Uterus (tissue), 4 donors: Measurements from ENCODE around the gene DCAF10. TPM values are rescaled to one million over a fixed set of nuclear protein-coding genes. Genes with fewer than 3 reads are reported as not detected.

Experiments
- DNase-seq, 2 donors: peaks; one replicate each; pipeline ENCODE4 v3.0.0-alpha.2; 2019 to 2020
- H3K27ac ChIP-seq, 2 donors: fragments of 200-600 bp; sonication (generic); 1 replicate in 1 of 2; 2 replicates in 1 of 2; pipeline ENCODE4 v1.5.1; 2016 to 2018
- H3K27me3 ChIP-seq, 2 donors: fragments of 200-600 bp; sonication (generic); one replicate each; pipeline ENCODE4 v1.5.1; 2018 to 2019; ENCODE audit warnings: control low read depth in 1 of 2
- H3K36me3 ChIP-seq, 2 donors: fragments of 200-600 bp; sonication (generic); one replicate each; pipeline ENCODE4 v1.5.1; 2019; ENCODE audit warnings: control low read depth in 1 of 2
- H3K4me1 ChIP-seq, 2 donors: fragments of 200-600 bp; sonication (generic); one replicate each; pipeline ENCODE4 v1.5.1; 2018 to 2019; ENCODE audit warnings: control low read depth in 1 of 2
- H3K4me3 ChIP-seq, 2 donors: fragments of 200-600 bp; sonication (generic); 1 replicate in 1 of 2; 2 replicates in 1 of 2; pipeline ENCODE4 v1.5.1; 2018 to 2019; ENCODE audit warnings: mild to moderate bottlenecking in 1 of 2
- H3K9me3 ChIP-seq, 2 donors: fragments of 200-600 bp; sonication (generic); one replicate each; pipeline ENCODE4 v1.5.1; 2019; ENCODE audit warnings: control low read depth in 1 of 2
- CTCF ChIP-seq, 4 experiments: fragments of 200-600 bp in 2 of 4; fragments of 450-650 bp in 2 of 4; sonication (generic) in 2 of 4; IDR thresholded peaks; one replicate each; pipeline ENCODE4 v1.5.1; 2016 to 2019; ENCODE audit warnings: antibody characterized with exemption in 4 of 4, mild to moderate bottlenecking in 2 of 4, moderate library complexity in 1 of 4
- POLR2A ChIP-seq, 2 donors: fragments of 450-650 bp; IDR thresholded peaks; one replicate each; pipeline ENCODE4 v1.6.1; 2016; ENCODE audit warnings: antibody characterized with exemption in 2 of 2, mild to moderate bottlenecking in 1 of 2, moderate library complexity in 1 of 2
- intact Hi-C: fragments of 100-400 bp; cut with DNase I; formaldehyde crosslinking; loops from one replicate; pipeline ENCODE4 v1.15.1; 2023; ENCODE audit warnings: low total_unique reads
- total RNA-seq, 4 donors: library from RNA; depleted of rRNA in 3 of 4; stranded (reverse); fragments of >200 nt in 3 of 4; gene quantifications; one replicate each; pipeline versions ENCODE4 v1.1.0 to v1.2.4, GENCODE V29; 2014 to 2023
- donor health status: DM: yes; HTN: yes; CAD: no.

The DCAF10 gene
- total RNA-seq, 4 donors from 2014 or later, result 10.8 to 34.8 (median 29.6) TPM

- TF ChIP-seq CTCF (IDR thresholded peaks at IDR 0.05) (no peak), POLR2A (IDR thresholded peaks at IDR 0.05) (no peak)
- intact Hi-C loops, result no loop called here
- H3K4me1 ChIP-seq, result no peaks in the 10 kb centered on the region
- H3K4me3 ChIP-seq, result no peak overlapping the region
- H3K36me3 ChIP-seq, result no peaks in the 10 kb centered on the region
- no peak overlapping the region for H3K27ac ChIP-seq
- H3K27me3 ChIP-seq, result no peaks in the 10 kb centered on the region
- no peak for DNase-seq
- no peaks in the 10 kb centered on the region for H3K9me3 ChIP-seq
These were observed 61.9 kb downstream of the DCAF10 start for GRCh38 chr9:37862530-37862929.

- no peak for TF ChIP-seq POLR2A (IDR thresholded peaks at IDR 0.05)
- TF ChIP-seq CTCF (IDR thresholded peaks at IDR 0.05), result no peak
- no peak overlapping the region for H3K4me3 ChIP-seq
- no peak for DNase-seq
- H3K36me3 ChIP-seq, result no peaks in the 10 kb centered on the region
- no peaks in the 10 kb centered on the region for H3K27me3 ChIP-seq
- intact Hi-C loops, result no loop called here
- no peak overlapping the region for H3K27ac ChIP-seq
- no peaks in the 10 kb centered on the region for H3K4me1 ChIP-seq
- no peaks in the 10 kb centered on the region for H3K9me3 ChIP-seq
These were observed 69.6 kb downstream of the DCAF10 start for GRCh38 chr9:37870081-37870798.

GRCh38 chr9:37870799-37871176, 70.2 kb downstream of the DCAF10 start:
- Histone ChIP-seq H3K36me3 (no peaks in the 10 kb centered on the region), H3K27me3 (no peaks in the 10 kb centered on the region), H3K27ac (no peak overlapping the region), H3K4me1 (no peaks in the 10 kb centered on the region), H3K9me3 (no peaks in the 10 kb centered on the region), H3K4me3 (no peak overlapping the region)
- intact Hi-C loops, result no loop called here
- DNase-seq, result no peak
- no peak for TF ChIP-seq CTCF (IDR thresholded peaks at IDR 0.05)
- no peak for TF ChIP-seq POLR2A (IDR thresholded peaks at IDR 0.05)

- H3K36me3 ChIP-seq, result no peaks in the 10 kb centered on the region
- no peaks in the 10 kb centered on the region for H3K27me3 ChIP-seq
- intact Hi-C loops, result no loop called here
- no peaks in the 10 kb centered on the region for H3K9me3 ChIP-seq
- no peak for TF ChIP-seq POLR2A (IDR thresholded peaks at IDR 0.05)
- TF ChIP-seq CTCF (IDR thresholded peaks at IDR 0.05), result no peak
- no peak overlapping the region for H3K27ac ChIP-seq
- H3K4me3 ChIP-seq, result no peak overlapping the region
- no peak for DNase-seq
- no peaks in the 10 kb centered on the region for H3K4me1 ChIP-seq
These were observed 73.4 kb downstream of the DCAF10 start for GRCh38 chr9:37873955-37874354.

- Histone ChIP-seq H3K4me1 (no peaks in the 10 kb centered on the region), H3K9me3 (no peaks in the 10 kb centered on the region), H3K27me3 (no peaks in the 10 kb centered on the region), H3K4me3 (no peak overlapping the region), H3K36me3 (no peaks in the 10 kb centered on the region), H3K27ac (no peak overlapping the region)
- TF ChIP-seq CTCF (IDR thresholded peaks at IDR 0.05) (no peak), POLR2A (IDR thresholded peaks at IDR 0.05) (no peak)
- DNase-seq, result no peak
- intact Hi-C loops, result no loop called here
These were observed 75.8 kb downstream of the DCAF10 start for GRCh38 chr9:37876376-37876775.
